ENCODE results near the gene SLC22A7.

SLC22A7 gene

DNA sequence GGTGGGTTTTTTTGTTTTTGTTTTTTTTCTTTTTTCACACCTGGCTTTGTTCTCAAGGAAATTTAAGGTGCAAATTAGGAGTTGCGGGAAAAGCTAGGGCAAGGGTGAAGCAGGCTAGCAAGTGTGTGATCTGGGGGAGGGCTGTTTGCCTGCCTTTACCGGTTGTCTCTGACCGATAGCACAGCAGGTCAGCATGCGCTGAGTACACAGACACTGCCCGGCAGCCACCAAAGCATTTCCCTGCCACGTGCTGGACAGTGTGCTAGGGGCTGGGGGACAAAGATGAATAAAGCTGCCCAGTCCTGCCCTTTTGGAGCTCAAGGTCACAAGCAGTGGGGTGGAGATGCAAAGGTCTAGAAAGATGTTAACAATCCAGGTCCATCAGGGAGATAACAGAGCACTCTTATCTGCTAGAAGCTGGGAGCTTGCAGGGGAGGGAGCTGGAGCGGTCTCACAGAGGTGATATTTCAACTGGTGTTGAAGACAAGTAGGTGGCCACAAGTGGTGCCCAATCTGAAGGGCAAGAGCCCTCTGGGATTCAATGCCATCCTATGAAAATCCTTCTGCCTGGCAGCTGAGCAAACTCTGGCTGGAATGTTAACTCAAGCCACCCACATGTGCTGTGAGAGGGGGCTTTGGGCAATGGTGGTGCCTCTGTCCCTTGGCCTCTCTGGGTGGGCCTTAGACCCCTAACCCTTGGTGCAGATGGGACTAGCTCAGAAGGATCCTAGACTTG is 30.3 kb upstream of the SLC22A7 start:
- no peak for DNase-seq

DNA sequence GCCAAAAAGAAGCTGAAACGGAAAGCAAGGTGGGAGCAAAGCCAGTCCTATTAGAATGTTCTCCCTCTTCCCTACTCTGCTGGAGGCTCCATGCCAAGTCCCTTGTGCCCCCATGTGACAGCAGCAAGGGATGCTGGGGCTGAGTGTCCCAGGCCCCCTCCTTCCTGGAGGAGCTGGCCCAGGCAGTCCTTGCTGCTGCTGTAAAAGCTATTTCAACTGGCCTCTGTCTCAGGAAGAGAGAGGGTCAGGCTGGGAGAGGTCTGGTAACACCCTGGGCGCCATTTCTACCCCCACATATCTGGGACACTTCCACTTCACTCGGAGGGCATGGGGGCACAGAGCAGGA is 29.7 kb upstream of the SLC22A7 start:
- DNase-seq, result no peak

GRCh38 chr6:43268782-43269272 is 29.2 kb upstream of the SLC22A7 start:
- DNase-seq, result no peak

DNA sequence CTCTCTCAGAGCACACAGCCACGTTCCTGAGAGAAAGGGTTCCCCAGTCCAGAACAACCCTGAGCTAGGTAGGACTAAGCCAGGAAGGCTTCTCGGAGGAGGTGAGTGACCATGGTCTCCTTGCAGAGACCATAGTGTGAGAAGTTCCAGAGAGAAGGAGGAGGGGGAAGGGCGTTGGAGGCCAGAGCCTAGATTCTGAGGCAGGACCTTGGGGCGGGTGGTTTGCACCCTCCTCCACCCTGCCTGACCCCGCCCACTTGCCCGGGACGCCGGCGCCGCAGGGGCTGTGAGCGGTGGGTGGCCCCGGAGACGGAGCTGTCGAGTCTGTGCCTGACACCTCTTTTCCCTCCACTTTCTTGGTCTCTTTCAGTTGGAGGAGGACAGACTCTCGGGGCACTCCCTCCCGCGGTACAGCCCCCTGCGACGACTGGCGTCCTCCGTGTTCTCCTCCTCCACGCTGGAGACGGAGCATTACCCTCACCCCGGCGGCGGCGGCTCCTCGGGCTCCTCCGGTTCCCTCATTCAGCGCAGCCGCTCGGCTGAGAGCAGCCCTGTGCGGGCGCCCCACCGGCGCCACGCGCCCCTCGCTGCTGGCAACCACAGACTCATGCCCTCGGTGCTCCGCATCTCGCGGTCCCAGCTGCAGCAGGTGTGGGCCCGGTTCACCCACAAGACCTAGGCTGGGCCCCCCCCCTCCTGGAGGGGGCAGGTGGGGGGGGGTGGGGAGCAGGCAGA is 28.6 kb upstream of the SLC22A7 start:
- DNase-seq, result no peak

DNA sequence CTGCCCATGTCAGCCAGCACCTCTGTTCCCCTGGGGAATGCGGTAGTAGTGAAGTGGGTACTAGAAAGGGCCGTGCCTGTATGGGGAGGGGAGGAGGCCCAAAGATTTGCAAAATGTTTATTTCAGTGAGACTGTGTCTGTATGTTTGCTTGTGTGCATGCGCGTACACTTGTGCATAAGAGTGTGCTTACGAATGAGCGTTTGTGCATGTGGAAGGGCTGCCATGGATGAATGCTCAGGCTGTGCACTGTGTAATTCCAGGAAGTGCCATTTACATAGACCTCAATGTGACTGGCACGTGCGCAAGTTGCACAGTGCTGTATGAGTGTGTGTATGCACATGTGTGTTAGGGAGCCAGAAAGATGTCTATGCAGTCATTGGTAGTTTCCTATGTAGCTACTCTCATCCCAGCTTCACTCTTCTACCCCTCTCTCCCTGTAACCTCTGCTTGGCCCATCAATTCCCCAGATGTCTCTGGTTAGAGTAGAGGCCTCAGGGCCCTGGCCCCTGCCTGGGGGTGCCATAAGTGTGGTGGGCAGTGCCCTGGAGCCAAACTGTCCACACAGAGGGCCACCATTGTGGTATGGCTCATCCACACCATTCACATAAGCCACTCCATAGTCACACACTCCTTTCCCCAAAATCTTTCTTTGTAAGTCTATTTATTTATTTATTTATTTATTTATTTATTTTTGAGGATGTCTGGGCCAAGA is 26.8 kb upstream of the SLC22A7 start:
- DNase-seq, result no peak

GRCh38 chr6:43271944-43272343 is 26.1 kb upstream of the SLC22A7 start:
- DNase-seq, result no peak

- no peak for DNase-seq
Measured at GRCh38 chr6:43273707-43274106, 24.4 kb upstream of the SLC22A7 start.

GRCh38 chr6:43274127-43274915 is 23.7 kb upstream of the SLC22A7 start:
- no peak for DNase-seq

DNA sequence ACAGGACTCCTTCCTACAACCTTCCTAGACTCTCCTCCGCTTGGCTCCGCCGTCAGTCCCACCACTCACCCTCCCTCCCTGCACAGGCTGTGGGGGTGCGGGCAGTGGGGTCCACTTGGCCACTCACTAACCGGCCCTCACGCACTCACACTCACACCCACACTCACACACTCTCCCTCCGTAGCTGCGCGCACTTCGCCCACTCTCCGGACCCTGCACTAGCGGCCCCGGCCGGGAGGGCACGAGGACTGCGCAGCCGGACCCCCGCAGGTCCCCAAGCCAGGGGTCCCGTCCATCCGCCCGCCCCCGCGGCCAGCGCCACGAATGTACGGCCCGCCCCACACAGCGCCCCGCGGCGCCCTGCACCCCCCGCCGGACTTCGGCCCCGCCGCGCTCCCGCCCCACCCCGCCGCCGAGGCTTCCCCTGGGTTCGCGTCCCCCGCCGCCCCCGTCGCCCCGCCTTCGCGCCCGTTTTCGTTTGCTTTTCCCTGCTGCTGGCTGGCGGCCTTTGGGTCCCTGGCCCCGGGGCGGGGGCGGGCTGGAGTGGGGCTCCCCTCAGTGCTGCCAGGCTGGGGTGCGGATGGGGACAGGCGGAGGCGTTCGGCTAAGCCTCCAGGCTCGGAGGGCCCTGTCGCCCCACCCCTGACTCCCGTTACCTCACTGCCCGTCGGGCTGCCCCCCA is 23.0 kb upstream of the SLC22A7 start:
- no peak for DNase-seq

GRCh38 chr6:43275801-43276576 is 22.1 kb upstream of the SLC22A7 start:
- no peak for DNase-seq

DNA sequence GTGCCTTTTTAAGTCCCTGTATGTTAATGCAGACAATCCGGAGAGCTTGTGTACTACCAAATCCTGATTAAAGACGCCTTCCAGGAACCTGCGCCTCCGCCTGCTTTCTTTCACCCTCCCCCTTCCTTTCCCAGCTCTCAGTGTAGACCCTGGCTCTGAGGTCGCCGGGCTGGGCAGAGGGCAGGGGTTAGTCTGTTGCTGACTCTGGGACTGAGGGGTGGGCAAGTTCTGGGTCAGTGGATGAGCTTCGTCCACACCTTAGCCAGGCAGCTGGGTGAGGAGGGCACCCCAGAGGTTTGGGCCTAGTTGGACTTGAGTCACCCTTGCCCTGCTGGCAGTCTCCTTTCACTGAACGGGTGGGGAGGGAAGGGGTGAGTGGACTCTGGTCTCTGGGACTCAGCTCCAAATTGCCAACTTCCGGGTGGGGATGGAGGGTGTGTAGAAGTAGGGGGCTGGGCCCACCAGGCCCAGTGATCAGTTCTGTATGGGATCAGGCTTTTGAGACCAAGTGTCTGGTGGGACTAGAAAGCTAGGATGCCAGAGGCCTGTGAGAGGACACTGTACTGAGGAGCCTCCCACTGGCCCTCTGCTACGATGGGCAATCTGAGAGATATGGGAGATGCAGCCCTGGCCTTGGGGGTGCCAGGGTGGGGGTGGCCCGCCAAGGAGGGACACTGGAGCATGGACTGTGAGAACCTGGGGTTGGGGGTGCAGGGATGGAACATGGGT is 21.3 kb upstream of the SLC22A7 start:
- DNase-seq, result no peak

DNA sequence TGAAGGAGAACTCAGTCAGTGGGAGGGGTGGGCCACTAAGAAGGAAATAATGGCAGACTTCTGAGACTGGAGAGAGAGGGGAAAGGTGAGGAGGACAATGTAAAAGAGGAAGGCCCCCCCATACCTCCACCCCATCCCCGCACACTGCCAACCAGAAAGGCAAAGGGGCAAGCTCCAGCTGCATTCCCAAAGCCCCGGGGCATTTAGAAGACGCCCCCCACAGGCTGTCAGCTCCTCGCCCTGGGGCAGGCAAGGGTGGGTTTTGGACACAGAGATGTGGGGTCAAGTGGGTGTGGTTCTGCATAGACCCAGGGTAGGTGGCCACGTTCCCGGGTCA is 20.8 kb upstream of the SLC22A7 start:
- DNase-seq, result no peak

- no peak for DNase-seq
Measured at GRCh38 chr6:43277643-43278523, 20.2 kb upstream of the SLC22A7 start.

- no peak for DNase-seq
Measured at GRCh38 chr6:43278524-43279078, 19.5 kb upstream of the SLC22A7 start.

DNA sequence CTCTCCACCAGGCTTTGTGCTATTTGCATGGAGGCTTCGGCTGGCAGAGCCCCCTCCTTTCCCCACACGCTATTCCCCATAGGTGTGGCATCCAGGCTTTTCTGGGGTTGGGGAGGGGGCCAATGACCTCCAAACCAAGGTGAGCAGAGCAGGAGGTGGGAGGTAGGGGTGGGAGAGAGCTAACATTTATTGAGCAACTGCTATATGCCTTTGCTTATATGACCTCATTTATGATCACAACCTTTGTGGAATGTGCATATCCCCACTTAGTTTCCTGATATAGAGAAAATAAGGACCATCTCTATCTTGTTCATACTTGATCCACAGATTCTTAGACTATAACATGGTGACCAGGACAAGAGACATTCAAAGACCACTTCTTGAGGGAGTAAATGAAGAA is 17.8 kb upstream of the SLC22A7 start:
- no peak for DNase-seq

DNA sequence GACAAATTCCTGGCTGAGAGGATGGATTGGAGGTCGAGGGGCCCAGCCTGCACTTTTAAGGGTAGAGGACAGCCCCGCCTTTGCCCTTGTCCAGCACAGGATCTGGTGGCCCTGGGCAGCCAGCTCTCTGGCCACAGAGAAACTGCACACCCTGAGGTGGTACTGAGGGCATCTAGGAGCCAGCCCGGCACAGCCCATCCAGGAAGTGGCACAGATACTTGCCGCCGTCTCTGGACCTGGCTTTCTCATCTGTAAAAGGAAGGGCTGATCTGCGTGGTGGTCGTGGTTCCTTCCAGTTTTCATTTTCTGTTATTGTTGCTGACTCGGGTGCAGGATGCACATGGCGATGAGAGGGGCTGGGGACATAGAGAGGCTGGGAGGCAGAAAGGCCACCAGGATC is 16.0 kb upstream of the SLC22A7 start:
- no peak for DNase-seq

GRCh38 chr6:43282636-43283513 is 15.2 kb upstream of the SLC22A7 start:
- no peak for DNase-seq

DNA sequence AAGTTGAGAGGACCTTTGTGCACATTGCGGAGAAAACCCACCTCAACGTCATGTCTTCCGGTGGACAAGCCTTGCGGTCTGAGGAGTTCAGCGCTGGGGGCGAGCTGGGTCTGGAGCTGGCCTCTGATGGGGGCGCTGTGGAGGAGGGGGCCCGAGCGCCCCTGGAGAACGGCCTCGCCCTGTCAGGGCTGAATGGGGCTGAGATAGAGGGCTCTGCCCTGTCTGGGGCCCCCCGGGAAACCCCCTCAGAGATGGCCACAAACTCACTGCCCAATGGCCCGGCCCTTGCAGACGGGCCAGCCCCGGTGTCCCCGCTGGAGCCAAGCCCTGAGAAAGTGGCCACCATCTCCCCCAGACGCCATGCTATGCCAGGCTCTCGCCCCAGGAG is 14.6 kb upstream of the SLC22A7 start:
- no peak for DNase-seq

GRCh38 chr6:43283905-43284304 is 14.2 kb upstream of the SLC22A7 start:
- DNase-seq, result no peak
